ENCODE measurements around the gene NFILZ.

The NFILZ gene

GRCh38 chr19:8608941-8609278 lies 21.5 kb upstream of the NFILZ start:
- no peak overlapping the region for H3K27ac ChIP-seq
- TF ChIP-seq ZFX (IDR thresholded peaks at IDR 0.05; ENCODE audit: borderline replicate concordance), result no peak

- no peak for TF ChIP-seq ZFX (IDR thresholded peaks at IDR 0.05; ENCODE audit: borderline replicate concordance)
- TF ChIP-seq, protein P1, sequence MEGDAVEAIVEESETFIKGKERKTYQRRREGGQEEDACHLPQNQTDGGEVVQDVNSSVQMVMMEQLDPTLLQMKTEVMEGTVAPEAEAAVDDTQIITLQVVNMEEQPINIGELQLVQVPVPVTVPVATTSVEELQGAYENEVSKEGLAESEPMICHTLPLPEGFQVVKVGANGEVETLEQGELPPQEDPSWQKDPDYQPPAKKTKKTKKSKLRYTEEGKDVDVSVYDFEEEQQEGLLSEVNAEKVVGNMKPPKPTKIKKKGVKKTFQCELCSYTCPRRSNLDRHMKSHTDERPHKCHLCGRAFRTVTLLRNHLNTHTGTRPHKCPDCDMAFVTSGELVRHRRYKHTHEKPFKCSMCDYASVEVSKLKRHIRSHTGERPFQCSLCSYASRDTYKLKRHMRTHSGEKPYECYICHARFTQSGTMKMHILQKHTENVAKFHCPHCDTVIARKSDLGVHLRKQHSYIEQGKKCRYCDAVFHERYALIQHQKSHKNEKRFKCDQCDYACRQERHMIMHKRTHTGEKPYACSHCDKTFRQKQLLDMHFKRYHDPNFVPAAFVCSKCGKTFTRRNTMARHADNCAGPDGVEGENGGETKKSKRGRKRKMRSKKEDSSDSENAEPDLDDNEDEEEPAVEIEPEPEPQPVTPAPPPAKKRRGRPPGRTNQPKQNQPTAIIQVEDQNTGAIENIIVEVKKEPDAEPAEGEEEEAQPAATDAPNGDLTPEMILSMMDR (IDR thresholded peaks at IDR 0.05), result no peak
- H3K27ac ChIP-seq, result no peak overlapping the region
These were observed 21.0 kb upstream of the NFILZ start for GRCh38 chr19:8609279-8610040.

- no peak within 1 kb of the TSS for H3K27ac ChIP-seq
These were observed 20.1 kb upstream of the NFILZ start, which contains the start of gene ADAMTS10 for GRCh38 chr19:8610041-8610935. Gene ADAMTS10 (minus strand): TSS chr19:8610715. CDS start chr19:8605710, 5,005 bp downstream.

GRCh38 chr19:8610936-8611300 lies 19.5 kb upstream of the NFILZ start:
- H3K27ac ChIP-seq, result no peak overlapping the region

More at GRCh38 chr19:8610041-8610935, 20.1 kb upstream of the NFILZ start, which contains the start of gene ADAMTS10:
- no peak for TF ChIP-seq ZFX (IDR thresholded peaks at IDR 0.05; ENCODE audit: borderline replicate concordance)
- TF ChIP-seq, protein P1 (IDR thresholded peaks at IDR 0.05), result no peak

GRCh38 chr19:8611391-8611876 lies 19.0 kb upstream of the NFILZ start:
- TF ChIP-seq ZFX (IDR thresholded peaks at IDR 0.05; ENCODE audit: borderline replicate concordance), result no peak
- TF ChIP-seq, protein P1 (IDR thresholded peaks at IDR 0.05), result no peak
- no peak overlapping the region for H3K27ac ChIP-seq

More at GRCh38 chr19:8610936-8611300, 19.5 kb upstream of the NFILZ start:
- TF ChIP-seq, protein P1 (IDR thresholded peaks at IDR 0.05), result no peak
- no peak for TF ChIP-seq ZFX (IDR thresholded peaks at IDR 0.05; ENCODE audit: borderline replicate concordance)

DNA sequence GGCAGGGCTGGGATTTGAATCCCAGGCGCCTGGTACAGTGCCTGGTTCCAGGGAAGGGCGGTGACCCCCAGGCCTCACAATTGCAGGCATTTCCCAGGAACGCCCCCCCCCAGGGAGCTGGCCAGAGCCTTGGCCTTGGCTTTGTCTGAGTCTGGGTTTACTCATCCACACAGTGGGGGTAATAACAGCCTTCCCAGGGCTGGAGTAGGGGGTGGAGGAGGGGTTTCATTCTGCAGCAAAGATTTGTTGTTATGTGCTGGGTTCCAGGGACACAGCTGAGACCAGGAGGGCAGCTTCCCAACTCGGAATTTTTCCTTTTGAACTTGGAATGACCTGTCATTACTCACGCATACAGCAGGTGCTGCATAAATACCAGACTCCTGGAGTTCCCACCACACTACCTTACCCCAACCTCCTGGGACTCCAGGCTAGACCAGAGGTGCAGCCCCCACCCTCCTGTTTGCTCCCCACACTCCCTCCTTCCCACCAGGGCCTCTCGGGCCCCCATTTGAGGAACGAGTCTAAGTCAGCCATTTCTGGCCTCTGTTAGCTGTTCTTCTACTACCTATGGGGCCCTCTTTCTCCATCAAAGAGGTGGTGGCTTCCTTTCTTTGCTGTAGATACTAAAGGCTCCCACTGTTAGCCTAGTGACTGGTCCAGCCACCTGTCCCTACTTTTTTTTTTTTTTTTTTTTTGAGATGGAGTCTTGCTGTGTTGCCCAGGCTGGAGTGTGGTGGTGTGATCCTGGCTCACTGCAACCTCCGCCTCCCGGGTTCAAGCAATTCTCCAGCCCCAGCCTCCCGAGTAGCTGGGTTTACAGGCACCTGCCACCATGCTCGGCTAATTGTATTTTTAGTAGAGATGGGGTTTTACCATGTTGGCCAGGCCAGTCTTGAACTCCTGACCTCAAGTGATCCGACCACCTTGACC lies 18.3 kb upstream of the NFILZ start:
- H3K27ac ChIP-seq, result no peak overlapping the region
- no peak for TF ChIP-seq ZFX (IDR thresholded peaks at IDR 0.05; ENCODE audit: borderline replicate concordance)
- TF ChIP-seq, protein P1 (IDR thresholded peaks at IDR 0.05), result no peak

- H3K27ac ChIP-seq, result no peak overlapping the region
- no peak for TF ChIP-seq ZFX (IDR thresholded peaks at IDR 0.05; ENCODE audit: borderline replicate concordance)
- TF ChIP-seq, protein P1 (IDR thresholded peaks at IDR 0.05), result no peak
These were observed 17.6 kb upstream of the NFILZ start for GRCh38 chr19:8612807-8613171.

Measured in 22Rv1 (cell line).